HCT116 (cell line): ENCODE results near the gene GFY. TPM values are rescaled to one million over a fixed set of nuclear protein-coding genes. Genes with fewer than 3 reads are reported as not detected.

Source experiments
- ATAC-seq: fragments of 200-7000 bp; cut with Tn5 transposase; 2 replicates; pipeline ENCODE4 v1.9.1; 2020; ENCODE audit warnings: mild to moderate bottlenecking, moderate library complexity
- BruUV-seq: library from RNA; stranded (reverse); fragments of 400-500 nt; replicated peaks from 2 replicates; lab custom pipeline; 2021; lab: Mats Ljungman, UMichigan
- CTCF ChIA-PET: fragments of 300-600 bp; sonication (Branson Sonifier 250); formaldehyde crosslinking; loops from one replicate; lab custom pipeline; 2021; ENCODE audit warnings: antibody characterized with exemption; lab: Charles Lee
- POLR2A ChIA-PET: fragments of 300-600, 350-600 bp; sonication (Branson Sonifier 250); formaldehyde crosslinking; loops from one replicate; lab custom pipeline; 2021; ENCODE audit warnings: antibody characterized with exemption; lab: Charles Lee
- RAD21 ChIA-PET, 2 experiments: fragments of 300-600 bp; sonication (Branson Sonifier 250); formaldehyde crosslinking; loops; one replicate each; lab custom pipeline; 2023; ENCODE audit warnings: low total read pairs in 2 of 2; ENCODE audit not compliant: uncharacterized antibody in 2 of 2, unreplicated experiment in 2 of 2, low non-redundant PET in 1 of 2; lab: Charles Lee
- DNase-seq: peaks from one replicate; pipeline ENCODE4 v3.0.0-alpha.2; 2010; ENCODE audit warnings: low read depth, low spot score
- H2AFZ ChIP-seq: fragments of 200-600 bp; shearing (Covaris generic), sonication (generic); 2 replicates; pipeline ENCODE4 v1.6.1; 2017; ENCODE audit warnings: low read depth, mixed run types, mixed read lengths, antibody characterized with exemption, low read length; ENCODE audit not compliant: poor library complexity, severe bottlenecking
- H3K27ac ChIP-seq: 2 replicates; pipeline ENCODE4 v1.5.1; 2012; ENCODE audit warnings: low read depth, low read length
- H3K27me3 ChIP-seq: fragments of 200-600 bp; sonication (generic); 2 replicates; pipeline ENCODE4 v1.6.1; 2016; ENCODE audit warnings: mixed run types, low read length, mixed read lengths; ENCODE audit not compliant: insufficient read depth
- H3K36me3 ChIP-seq, 2 experiments: fragments of 200-500 bp in 1 of 2; fragments of 200-600 bp in 1 of 2; sonication (Bioruptor generic) in 1 of 2; sonication (generic) in 1 of 2; 2 replicates each; pipeline versions ENCODE4 v1.5.1 to v1.6.1; 2014 to 2016; ENCODE audit warnings: low read length in 2 of 2, inconsistent platforms in 1 of 2, mixed read lengths in 1 of 2, mixed run types in 1 of 2; ENCODE audit not compliant: insufficient read depth in 2 of 2, control insufficient read depth in 1 of 2
- H3K4me1 ChIP-seq, 2 experiments: fragments of 200-600 bp in 1 of 2; sonication (generic) in 1 of 2; 2 replicates each; pipeline versions ENCODE4 v1.5.1 to v1.6.1; 2012 to 2017; ENCODE audit warnings: low read length in 2 of 2, inconsistent platforms in 1 of 2, mild to moderate bottlenecking in 1 of 2, mixed read lengths in 1 of 2, mixed run types in 1 of 2, moderate library complexity in 1 of 2; ENCODE audit not compliant: insufficient read depth in 2 of 2, control insufficient read depth in 1 of 2
- H3K4me2 ChIP-seq: fragments of 200-600 bp; sonication (generic); 2 replicates; pipeline ENCODE4 v1.6.1; 2017; ENCODE audit warnings: mixed run types, low read length, mixed read lengths
- H3K4me3 ChIP-seq, 2 experiments: fragments of 200-600 bp in 1 of 2; sonication (generic) in 1 of 2; replicated peaks in 1 of 2; 2 replicates each; pipeline ENCODE4 v1.5.1; 2011 to 2016; ENCODE audit warnings: low read length in 2 of 2, control low read depth in 1 of 2, low read depth in 1 of 2, mild to moderate bottlenecking in 1 of 2, mixed read lengths in 1 of 2, mixed run types in 1 of 2
- H3K79me2 ChIP-seq: fragments of 200-600 bp; sonication (generic); 2 replicates; pipeline ENCODE4 v1.6.1; 2017; ENCODE audit warnings: mild to moderate bottlenecking, mixed run types, low read length, moderate library complexity, mixed read lengths; ENCODE audit not compliant: insufficient read depth
- H3K9ac ChIP-seq: fragments of 200-600 bp; sonication (generic); 2 replicates; pipeline ENCODE4 v1.6.1; 2016; ENCODE audit warnings: low read length, mixed read lengths
- H3K9me2 ChIP-seq: fragments of 200-600 bp; sonication (generic), shearing (Covaris generic); 2 replicates; pipeline ENCODE4 v1.6.1; 2017; ENCODE audit warnings: mixed run types, mild to moderate bottlenecking, moderate library complexity; ENCODE audit not compliant: insufficient read depth
- H3K9me3 ChIP-seq, 2 experiments: fragments of 200-500 bp in 1 of 2; fragments of 200-600 bp in 1 of 2; sonication (Bioruptor generic) in 1 of 2; sonication (generic) in 1 of 2; 2 replicates each; pipeline ENCODE4 v1.6.1; 2014 to 2017; ENCODE audit warnings: low read length in 2 of 2, mixed read lengths in 2 of 2, inconsistent platforms in 1 of 2, low read depth in 1 of 2, mild to moderate bottlenecking in 1 of 2, mixed run types in 1 of 2, moderate library complexity in 1 of 2; ENCODE audit not compliant: control insufficient read depth in 1 of 2, insufficient read depth in 1 of 2
- H4K20me1 ChIP-seq: fragments of 200-600 bp; sonication (generic), shearing (Covaris generic); 2 replicates; pipeline ENCODE4 v1.6.1; 2017; ENCODE audit warnings: mixed run types, mild to moderate bottlenecking, moderate library complexity; ENCODE audit not compliant: insufficient read depth
- CBX3 ChIP-seq: IDR thresholded peaks from 2 replicates; pipeline ENCODE4 v1.6.1; 2012; ENCODE audit warnings: low read depth
- CEBPB ChIP-seq: IDR thresholded peaks from 2 replicates; pipeline ENCODE4 v1.6.1; 2012; ENCODE audit warnings: low read depth
- EGR1 ChIP-seq: IDR thresholded peaks from 2 replicates; pipeline ENCODE4 v1.6.1; 2012; ENCODE audit warnings: low read depth
- ELF1 ChIP-seq: IDR thresholded peaks from 2 replicates; pipeline ENCODE4 v1.6.1; 2012; ENCODE audit warnings: low read depth, borderline replicate concordance
- EZH2phosphoT487 ChIP-seq: fragments of 200-600 bp; IDR thresholded peaks from 2 replicates; pipeline ENCODE4 v1.6.1; 2018; ENCODE audit warnings: antibody characterized with exemption, borderline replicate concordance
- FOSL1 ChIP-seq: IDR thresholded peaks from 2 replicates; pipeline ENCODE4 v1.6.1; 2012; ENCODE audit warnings: low read depth
- JUND ChIP-seq: IDR thresholded peaks from 2 replicates; pipeline ENCODE4 v1.6.1; 2012
- MAX ChIP-seq: IDR thresholded peaks from 2 replicates; pipeline ENCODE4 v1.6.1; 2012
- POLR2A ChIP-seq: IDR thresholded peaks from 2 replicates; pipeline ENCODE4 v1.7.0; 2011; ENCODE audit warnings: borderline replicate concordance; ENCODE audit not compliant: insufficient read depth, insufficient read length; ENCODE audit errors: extremely low read depth
- POLR2AphosphoS5 ChIP-seq: IDR thresholded peaks from 2 replicates; pipeline ENCODE4 v1.6.1; 2011; ENCODE audit warnings: mild to moderate bottlenecking, low read depth, low read length, moderate library complexity
- REST ChIP-seq: IDR thresholded peaks from 2 replicates; pipeline ENCODE4 v1.6.1; 2012; ENCODE audit warnings: low read depth
- SIN3A ChIP-seq: IDR thresholded peaks from 2 replicates; pipeline ENCODE4 v1.6.1; 2012; ENCODE audit warnings: low read depth
- SP1 ChIP-seq: IDR thresholded peaks from 2 replicates; pipeline ENCODE4 v1.6.1; 2012; ENCODE audit warnings: low read depth
- SRF ChIP-seq: IDR thresholded peaks from 2 replicates; pipeline ENCODE4 v1.6.1; 2012; ENCODE audit warnings: low read depth
- YY1 ChIP-seq: IDR thresholded peaks from 2 replicates; pipeline ENCODE4 v1.6.1; 2011; ENCODE audit warnings: low read length, low read depth, moderate library complexity, mild to moderate bottlenecking; ENCODE audit not compliant: insufficient replicate concordance; ENCODE audit errors: extremely low read depth
- ZBTB33 ChIP-seq: IDR thresholded peaks from 2 replicates; pipeline ENCODE4 v1.6.1; 2011; ENCODE audit warnings: mild to moderate bottlenecking, low read length, moderate library complexity; ENCODE audit not compliant: insufficient replicate concordance; ENCODE audit errors: extremely low read depth
- ZNF274 ChIP-seq: fragments of 200-500 bp; sonication (Bioruptor generic); IDR thresholded peaks from 2 replicates; pipeline ENCODE4 v1.6.1; 2014; ENCODE audit warnings: mild to moderate bottlenecking, low read depth, low read length, inconsistent platforms
- intact Hi-C: fragments of 100-400 bp; cut with micrococcal nuclease; formaldehyde crosslinking; loops from 2 replicates; pipeline ENCODE4 v1.10.0; 2022
- total RNA-seq: library from RNA; stranded (reverse); gene quantifications from one replicate; pipeline ENCODE4 v1.2.1, GENCODE V29; 2021; ENCODE audit not compliant: unreplicated experiment
- TF ChIP-seq, protein P1 (sequence below): IDR thresholded peaks from 2 replicates; pipeline ENCODE4 v1.6.1; 2012
- TF ChIP-seq, protein P2 (sequence below), 3 experiments: fragments of 200-600 bp in 1 of 3; sonication (generic) in 1 of 3; IDR thresholded peaks in 2 of 3; conservative IDR thresholded peaks in 1 of 3; 2 replicates each; pipeline ENCODE4 v1.5.1; 2012 to 2017; ENCODE audit warnings: low read depth in 2 of 3, low read length in 2 of 3, antibody characterized with exemption in 1 of 3, borderline replicate concordance in 1 of 3, control low read depth in 1 of 3, mild to moderate bottlenecking in 1 of 3, mixed read lengths in 1 of 3, mixed run types in 1 of 3, moderate library complexity in 1 of 3; ENCODE audit not compliant: insufficient read depth in 1 of 3

The GFY gene
- total RNA-seq, 1 experiment from 2014 or later = 2.6 TPM

GRCh38 chr19:49442771-49443365, 17.7 kb downstream of the GFY start:
- DNase-seq (peak; percentile 82), ATAC-seq (peak; percentile 81)
- H2AFZ ChIP-seq = peak overlapping the region; percentile 85
- H3K9ac ChIP-seq = peak overlapping the region; percentile 86
- no peaks in the 10 kb centered on the region for H3K79me2 ChIP-seq
- peaks cover 4 to 9% of the 10 kb centered on the region in 2 experiments; a peak in 2 of 4 replicates for H3K36me3 ChIP-seq
- intact Hi-C loops = loop anchor here (1.0 to 2.0 kb wide), 3 partner anchors 51 to 218 kb away; partner anchors contain the start of gene DKKL1
- CTCF ChIA-PET = interaction anchor here (0.6 to 1.5 kb wide), 12 partner anchors 9 to 478 kb away, joined by 3 to 15 read pairs (median 3); partner anchors contain the start of genes DKKL1, PIH1D1 and TEAD2
- H4K20me1 ChIP-seq = no peaks in the 10 kb centered on the region
- no peaks in the 10 kb centered on the region for H3K9me3 ChIP-seq
- H3K27ac ChIP-seq = peak overlapping the region; percentile 92
- RAD21 ChIA-PET = interaction anchor here (0.8 to 1.1 kb wide), 3 partner anchors 16 to 51 kb away, joined by 3 to 5 read pairs (median 5); no protein-coding TSS in a partner anchor
- no peaks in the 10 kb centered on the region for H3K9me2 ChIP-seq
- peaks cover 16% of the 10 kb centered on the region for H3K27me3 ChIP-seq
- H3K4me1 ChIP-seq = peaks cover 9 to 37% of the 10 kb centered on the region in 2 experiments; a peak in 3 of 4 replicates
- peak overlapping the region; percentile 63 to 80 for H3K4me3 ChIP-seq
- no TSS peak for BruUV-seq
- POLR2A ChIA-PET = interaction anchor here (0.5 to 1.2 kb wide), 7 partner anchors 9 to 212 kb away, joined by 3 to 8 read pairs (median 4); partner anchors contain the start of genes ALDH16A1 and PIH1D1
- peak overlapping the region; percentile 98 for H3K4me2 ChIP-seq
- no peak for TF ChIP-seq ELF1
- TF ChIP-seq, protein P1, sequence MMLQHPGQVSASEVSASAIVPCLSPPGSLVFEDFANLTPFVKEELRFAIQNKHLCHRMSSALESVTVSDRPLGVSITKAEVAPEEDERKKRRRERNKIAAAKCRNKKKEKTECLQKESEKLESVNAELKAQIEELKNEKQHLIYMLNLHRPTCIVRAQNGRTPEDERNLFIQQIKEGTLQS = no peak
- no peak for TF ChIP-seq FOSL1
- no peak for TF ChIP-seq ZBTB33
- no peak for TF ChIP-seq MAX
- TF ChIP-seq ZNF274 = no peak
- TF ChIP-seq CBX3 = no peak
- 0 out of 2 replicates have a peak, but pooled peaks have one; percentile 18 for TF ChIP-seq SP1
- TF ChIP-seq YY1 = no peak
- TF ChIP-seq SRF = no peak
- no peak for TF ChIP-seq REST
- no peak for TF ChIP-seq EZH2phosphoT487
- TF ChIP-seq SIN3A = no peak
- peak; percentile 28 for TF ChIP-seq POLR2A
- TF ChIP-seq, protein P2, sequence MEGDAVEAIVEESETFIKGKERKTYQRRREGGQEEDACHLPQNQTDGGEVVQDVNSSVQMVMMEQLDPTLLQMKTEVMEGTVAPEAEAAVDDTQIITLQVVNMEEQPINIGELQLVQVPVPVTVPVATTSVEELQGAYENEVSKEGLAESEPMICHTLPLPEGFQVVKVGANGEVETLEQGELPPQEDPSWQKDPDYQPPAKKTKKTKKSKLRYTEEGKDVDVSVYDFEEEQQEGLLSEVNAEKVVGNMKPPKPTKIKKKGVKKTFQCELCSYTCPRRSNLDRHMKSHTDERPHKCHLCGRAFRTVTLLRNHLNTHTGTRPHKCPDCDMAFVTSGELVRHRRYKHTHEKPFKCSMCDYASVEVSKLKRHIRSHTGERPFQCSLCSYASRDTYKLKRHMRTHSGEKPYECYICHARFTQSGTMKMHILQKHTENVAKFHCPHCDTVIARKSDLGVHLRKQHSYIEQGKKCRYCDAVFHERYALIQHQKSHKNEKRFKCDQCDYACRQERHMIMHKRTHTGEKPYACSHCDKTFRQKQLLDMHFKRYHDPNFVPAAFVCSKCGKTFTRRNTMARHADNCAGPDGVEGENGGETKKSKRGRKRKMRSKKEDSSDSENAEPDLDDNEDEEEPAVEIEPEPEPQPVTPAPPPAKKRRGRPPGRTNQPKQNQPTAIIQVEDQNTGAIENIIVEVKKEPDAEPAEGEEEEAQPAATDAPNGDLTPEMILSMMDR (IDR thresholded peaks at IDR 0.05 in 2 of 3, conservative IDR thresholded peaks at IDR 0.05 in 1 of 3; ENCODE audit: borderline replicate concordance in 1 of 3, insufficient read depth in 1 of 3, low read depth in 2 of 3, low read length in 2 of 3) = no peak
- 0 out of 2 replicates have a peak, but pooled peaks have one; percentile 32 for TF ChIP-seq EGR1
- TF ChIP-seq JUND = no peak
- peak; percentile 45 for TF ChIP-seq POLR2AphosphoS5
- no peak for TF ChIP-seq CEBPB
